Transverse colon (tissue), 4 donors: ENCODE measurements around the gene AGBL4.

Source experiments
- CTCF ChIP-seq, 5 experiments: fragments of 200-600 bp in 3 of 5; fragments of 450-650 bp in 2 of 5; sonication (generic) in 3 of 5; IDR thresholded peaks; 1 replicate in 2 of 5; 2 replicates in 3 of 5; pipeline ENCODE4 v1.5.1; 2016 to 2017; ENCODE audit warnings: antibody characterized with exemption in 5 of 5, inconsistent platforms in 3 of 5, mild to moderate bottlenecking in 2 of 5, moderate library complexity in 1 of 5
- EP300 ChIP-seq: sonication (generic); formaldehyde crosslinking; IDR thresholded peaks from one replicate; pipeline ENCODE4 v1.6.1; 2017; ENCODE audit warnings: antibody characterized with exemption, low read depth
- POLR2A ChIP-seq: fragments of 450-650 bp; IDR thresholded peaks from one replicate; pipeline ENCODE4 v1.6.1; 2016; ENCODE audit warnings: antibody characterized with exemption, mild to moderate bottlenecking, moderate library complexity
- POLR2AphosphoS5 ChIP-seq, 3 donors: sonication (generic); formaldehyde crosslinking; IDR thresholded peaks; one replicate each; pipeline ENCODE4 v1.6.1; 2016; ENCODE audit warnings: antibody characterized with exemption in 3 of 3

DNA sequence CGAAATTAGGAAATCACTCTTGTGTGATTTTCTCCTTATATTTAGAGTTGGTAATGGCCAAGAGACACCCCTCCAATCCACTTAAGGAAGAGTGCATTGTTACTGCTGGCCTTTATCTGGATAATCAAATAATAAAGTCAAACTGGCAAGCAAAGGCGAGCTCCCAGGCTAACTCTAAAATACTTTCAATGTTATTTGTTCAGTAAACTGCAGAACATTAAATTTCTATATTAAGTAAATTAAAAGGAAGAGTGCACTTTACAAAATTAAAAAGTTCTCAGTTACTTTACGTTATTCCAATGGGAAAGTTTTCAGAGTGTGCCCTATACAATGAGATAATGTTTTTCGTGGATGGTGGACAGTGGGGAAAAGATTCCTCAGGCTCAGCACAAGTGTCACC lies 684.7 kb downstream of the AGBL4 start:
- TF ChIP-seq CTCF (IDR thresholded peaks at IDR 0.05): no peak
- TF ChIP-seq EP300: no peak
- TF ChIP-seq POLR2AphosphoS5 (IDR thresholded peaks at IDR 0.05): no peak
- TF ChIP-seq POLR2A: no peak
